ENCODE measurements around the gene RBM33. TPM values are rescaled to one million over a fixed set of nuclear protein-coding genes. Genes with fewer than 3 reads are reported as not detected.
A peak's percentile ranks its signal among the peaks of the same experiment; 100 is the strongest.

Gene RBM33
- total and polyA plus RNA-seq, 4 donors, result 4.1 to 80.0 (median 47.2) TPM

- H3K27me3 ChIP-seq (ENCODE audit: control insufficient read depth in 1 of 2, insufficient read depth in 2 of 2, low read length in 1 of 2), result no peaks in the 10 kb centered on the region
- H3K4me1 ChIP-seq (ENCODE audit: control insufficient read depth in 1 of 2, insufficient read depth in 2 of 2, low read length in 2 of 2), result no peaks in the 10 kb centered on the region
- no peaks in the 10 kb centered on the region for H3K9me3 ChIP-seq (ENCODE audit: control insufficient read depth, low read length)
- no peak overlapping the region for H3K4me3 ChIP-seq (ENCODE audit: low read length in 2 of 2)
- no peak for ATAC-seq (ENCODE audit: low FRiP score)
- no peak overlapping the region for H3K27ac ChIP-seq (ENCODE audit: low read depth in 1 of 2, low read length in 2 of 2)
- WGBS, 2 donors, result 76 to 86% methylated on average over 4 of the region's 4 CpGs
- intact Hi-C loops (cut with DNase I), result no loop called here
- H3K36me3 ChIP-seq (ENCODE audit: control insufficient read depth in 1 of 2, insufficient read depth in 2 of 2, low read length in 1 of 2), result peaks cover 0 to 2% of the 10 kb centered on the region in 2 donors
- DNase-seq, result no peak
These were observed 117.6 kb downstream of the RBM33 start for GRCh38 chr7:155762036-155762435.

- ATAC-seq (ENCODE audit: low FRiP score) (no peak), DNase-seq (no peak)
- Histone ChIP-seq H3K36me3 (ENCODE audit: control insufficient read depth in 1 of 2, insufficient read depth in 2 of 2, low read length in 1 of 2) (peaks cover 0 to 2% of the 10 kb centered on the region in 2 donors), H3K4me3 (ENCODE audit: low read length in 2 of 2) (no peak overlapping the region), H3K4me1 (ENCODE audit: control insufficient read depth in 1 of 2, insufficient read depth in 2 of 2, low read length in 2 of 2) (no peaks in the 10 kb centered on the region), H3K9me3 (ENCODE audit: control insufficient read depth, low read length) (no peaks in the 10 kb centered on the region), H3K27ac (ENCODE audit: low read depth in 1 of 2, low read length in 2 of 2) (no peak overlapping the region), H3K27me3 (ENCODE audit: control insufficient read depth in 1 of 2, insufficient read depth in 2 of 2, low read length in 1 of 2) (no peaks in the 10 kb centered on the region)
- intact Hi-C loops (cut with DNase I), result no loop called here
- 71 to 74% methylated on average over 10 of the region's 10 CpGs for WGBS, 2 donors
These were observed 118.2 kb downstream of the RBM33 start for GRCh38 chr7:155762655-155763054.

- Histone ChIP-seq H3K4me3 (ENCODE audit: low read length in 2 of 2) (no peak overlapping the region), H3K27ac (ENCODE audit: low read depth in 1 of 2, low read length in 2 of 2) (no peak overlapping the region), H3K36me3 (ENCODE audit: control insufficient read depth in 1 of 2, insufficient read depth in 2 of 2, low read length in 1 of 2) (peaks cover 0 to 4% of the 10 kb centered on the region in 2 donors), H3K9me3 (ENCODE audit: control insufficient read depth, low read length) (no peaks in the 10 kb centered on the region), H3K27me3 (ENCODE audit: control insufficient read depth in 1 of 2, insufficient read depth in 2 of 2, low read length in 1 of 2) (no peaks in the 10 kb centered on the region), H3K4me1 (ENCODE audit: control insufficient read depth in 1 of 2, insufficient read depth in 2 of 2, low read length in 2 of 2) (no peaks in the 10 kb centered on the region)
- WGBS, 2 donors, result 90 to 91% methylated on average over 10 of the region's 10 CpGs
- DNase-seq (no peak), ATAC-seq (ENCODE audit: low FRiP score) (no peak)
- intact Hi-C loops (cut with DNase I), result no loop called here
These were observed 118.7 kb downstream of the RBM33 start for GRCh38 chr7:155763122-155763521.

DNA sequence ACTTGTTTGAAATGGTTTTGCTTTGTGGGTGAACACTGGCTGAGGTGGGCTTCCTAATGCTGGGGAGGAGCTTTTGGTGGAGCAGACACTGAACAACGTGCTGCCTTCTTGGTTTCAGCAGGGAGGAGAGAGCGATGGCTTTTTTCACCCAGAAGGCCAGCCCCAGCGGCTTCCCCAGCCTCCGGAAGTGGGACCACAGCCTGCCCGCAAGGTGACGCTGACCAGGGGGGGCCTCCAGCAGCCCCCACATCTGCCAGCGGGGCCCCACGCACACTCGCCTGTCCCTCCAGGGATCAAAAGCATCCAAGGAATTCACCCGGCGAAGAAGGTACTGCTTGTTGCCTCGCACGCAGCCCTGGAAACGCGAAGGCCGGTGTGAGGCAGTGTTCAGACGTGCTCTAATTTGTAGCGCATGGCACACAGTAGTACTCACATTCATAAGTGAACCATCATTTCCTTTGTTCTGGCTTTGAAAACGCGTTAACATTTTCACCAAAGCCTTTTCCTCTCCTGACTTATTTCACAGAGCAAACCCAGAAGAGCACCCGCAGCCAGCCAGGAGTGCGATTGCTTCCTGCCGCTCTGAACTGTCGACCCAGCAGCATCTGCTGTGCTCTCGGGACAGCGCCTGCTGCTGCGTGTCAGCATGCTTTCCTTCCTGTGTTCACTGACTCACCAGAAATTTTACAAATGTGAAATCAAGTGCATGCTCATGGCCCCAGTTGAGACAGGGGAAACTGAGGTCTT lies 119.4 kb downstream of the RBM33 start:
- intact Hi-C loops (cut with DNase I), result no loop called here
- no peak overlapping the region for H3K4me3 ChIP-seq (ENCODE audit: low read length in 2 of 2)
- no peak for ATAC-seq (ENCODE audit: low FRiP score)

DNA sequence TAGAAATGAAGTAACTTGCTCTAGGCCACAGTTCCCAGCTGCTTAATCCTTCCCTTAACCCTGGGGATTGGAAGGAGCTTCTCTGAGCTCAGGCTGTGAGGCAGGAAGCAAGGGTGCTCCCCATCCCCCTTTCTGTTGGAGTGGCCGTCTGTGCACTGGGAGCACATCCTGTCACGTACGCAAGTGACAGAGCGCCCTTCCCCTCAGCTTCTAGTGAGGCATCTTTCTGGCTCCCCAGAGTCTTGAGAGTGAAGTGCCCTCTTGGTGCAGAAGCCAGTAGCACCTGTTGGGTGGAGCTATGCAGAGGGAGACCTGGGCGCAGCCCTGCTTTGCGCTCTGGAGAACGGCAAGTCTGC lies 120.0 kb downstream of the RBM33 start:
- Histone ChIP-seq H3K4me1 (ENCODE audit: control insufficient read depth in 1 of 2, insufficient read depth in 2 of 2, low read length in 2 of 2) (no peaks in the 10 kb centered on the region), H3K4me3 (ENCODE audit: low read length in 2 of 2) (no peak overlapping the region), H3K36me3 (ENCODE audit: control insufficient read depth in 1 of 2, insufficient read depth in 2 of 2, low read length in 1 of 2) (peaks cover 0 to 6% of the 10 kb centered on the region in 2 donors), H3K27ac (ENCODE audit: low read depth in 1 of 2, low read length in 2 of 2) (no peak overlapping the region), H3K27me3 (ENCODE audit: control insufficient read depth in 1 of 2, insufficient read depth in 2 of 2, low read length in 1 of 2) (no peaks in the 10 kb centered on the region), H3K9me3 (ENCODE audit: control insufficient read depth, low read length) (no peaks in the 10 kb centered on the region)
- WGBS, 2 donors, result 87 to 88% methylated on average over 7 of the region's 7 CpGs
- intact Hi-C loops (cut with DNase I), result no loop called here
- no peak for ATAC-seq (ENCODE audit: low FRiP score)
- no peak for DNase-seq

More for the DNA sequence above, 119.4 kb downstream of the RBM33 start:
- H3K9me3 ChIP-seq (ENCODE audit: control insufficient read depth, low read length), result no peaks in the 10 kb centered on the region
- no peaks in the 10 kb centered on the region for H3K4me1 ChIP-seq (ENCODE audit: control insufficient read depth in 1 of 2, insufficient read depth in 2 of 2, low read length in 2 of 2)
- H3K27me3 ChIP-seq (ENCODE audit: control insufficient read depth in 1 of 2, insufficient read depth in 2 of 2, low read length in 1 of 2), result no peaks in the 10 kb centered on the region
- WGBS, 2 donors, result 69 to 74% methylated on average over 27 of the region's 27 CpGs
- H3K36me3 ChIP-seq (ENCODE audit: control insufficient read depth in 1 of 2, insufficient read depth in 2 of 2, low read length in 1 of 2), result peaks cover 0 to 4% of the 10 kb centered on the region in 2 donors
- DNase-seq, result peak in 1 of 2 donors; percentile 55
- H3K27ac ChIP-seq (ENCODE audit: low read depth in 1 of 2, low read length in 2 of 2), result no peak overlapping the region

GRCh38 chr7:155765458-155765857 lies 121.0 kb downstream of the RBM33 start:
- Histone ChIP-seq H3K36me3 (ENCODE audit: control insufficient read depth in 1 of 2, insufficient read depth in 2 of 2, low read length in 1 of 2) (peaks cover 0 to 6% of the 10 kb centered on the region in 2 donors), H3K27me3 (ENCODE audit: control insufficient read depth in 1 of 2, insufficient read depth in 2 of 2, low read length in 1 of 2) (no peaks in the 10 kb centered on the region), H3K4me3 (ENCODE audit: low read length in 2 of 2) (no peak overlapping the region), H3K9me3 (ENCODE audit: control insufficient read depth, low read length) (no peaks in the 10 kb centered on the region), H3K27ac (ENCODE audit: low read depth in 1 of 2, low read length in 2 of 2) (no peak overlapping the region), H3K4me1 (ENCODE audit: control insufficient read depth in 1 of 2, insufficient read depth in 2 of 2, low read length in 2 of 2) (no peaks in the 10 kb centered on the region)
- intact Hi-C loops (cut with DNase I), result no loop called here
- 66 to 68% methylated on average over 8 of the region's 8 CpGs for WGBS, 2 donors
- no peak for ATAC-seq (ENCODE audit: low FRiP score)
- DNase-seq, result no peak

DNA sequence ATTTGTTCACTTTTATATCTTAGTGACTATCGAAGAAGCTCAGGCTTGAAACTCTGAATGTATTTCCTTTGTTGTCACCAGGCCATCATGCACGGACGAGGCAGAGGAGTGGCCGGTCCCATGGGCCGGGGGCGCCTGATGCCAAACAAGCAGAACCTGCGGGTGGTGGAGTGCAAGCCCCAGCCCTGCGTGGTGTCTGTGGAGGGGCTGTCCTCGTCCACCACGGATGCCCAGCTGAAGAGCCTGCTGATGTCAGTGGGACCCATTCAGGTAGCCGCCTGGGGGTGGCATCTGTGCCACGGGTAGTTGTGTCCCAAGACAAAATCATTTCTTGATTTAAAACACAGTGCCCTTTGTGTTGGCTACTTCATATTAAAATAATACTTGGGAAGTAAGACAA lies 121.9 kb downstream of the RBM33 start:
- H3K9me3 ChIP-seq (ENCODE audit: control insufficient read depth, low read length), result no peaks in the 10 kb centered on the region
- DNase-seq (no peak), ATAC-seq (ENCODE audit: low FRiP score) (no peak)
- no peaks in the 10 kb centered on the region for H3K27me3 ChIP-seq (ENCODE audit: control insufficient read depth in 1 of 2, insufficient read depth in 2 of 2, low read length in 1 of 2)
- peaks cover 0 to 7% of the 10 kb centered on the region in 2 donors for H3K36me3 ChIP-seq (ENCODE audit: control insufficient read depth in 1 of 2, insufficient read depth in 2 of 2, low read length in 1 of 2)
- H3K27ac ChIP-seq (ENCODE audit: low read depth in 1 of 2, low read length in 2 of 2), result no peak overlapping the region
- WGBS, 2 donors, result 81 to 87% methylated on average over 12 of the region's 12 CpGs
- intact Hi-C loops (cut with DNase I), result no loop called here
- H3K4me3 ChIP-seq (ENCODE audit: low read length in 2 of 2), result no peak overlapping the region
- no peaks in the 10 kb centered on the region for H3K4me1 ChIP-seq (ENCODE audit: control insufficient read depth in 1 of 2, insufficient read depth in 2 of 2, low read length in 2 of 2)

GRCh38 chr7:155766966-155767916 lies 122.8 kb downstream of the RBM33 start:
- Histone ChIP-seq H3K27ac (ENCODE audit: low read depth in 1 of 2, low read length in 2 of 2) (no peak overlapping the region), H3K9me3 (ENCODE audit: control insufficient read depth, low read length) (no peaks in the 10 kb centered on the region), H3K27me3 (ENCODE audit: control insufficient read depth in 1 of 2, insufficient read depth in 2 of 2, low read length in 1 of 2) (no peaks in the 10 kb centered on the region), H3K36me3 (ENCODE audit: control insufficient read depth in 1 of 2, insufficient read depth in 2 of 2, low read length in 1 of 2) (peaks cover 0 to 7% of the 10 kb centered on the region in 2 donors), H3K4me1 (ENCODE audit: control insufficient read depth in 1 of 2, insufficient read depth in 2 of 2, low read length in 2 of 2) (no peaks in the 10 kb centered on the region), H3K4me3 (ENCODE audit: low read length in 2 of 2) (no peak overlapping the region)
- ATAC-seq (ENCODE audit: low FRiP score) (no peak), DNase-seq (no peak)
- WGBS, 2 donors, result 83 to 86% methylated on average over 12 of the region's 12 CpGs
- intact Hi-C loops (cut with DNase I), result no loop called here
